Measurements from ENCODE around the gene AIMP2. TPM values are rescaled to one million over a fixed set of nuclear protein-coding genes. Genes with fewer than 3 reads are reported as not detected.
A peak's percentile ranks its signal among the peaks of the same experiment; 100 is the strongest.
"Not testable (repeated sequence)": the region's sequence is repeated elsewhere in the genome, so short reads cannot be mapped to it uniquely, and the experiment has no call there.

Gene AIMP2
- total and polyA plus RNA-seq, 5 experiments from 2014 or later = 12.6 to 23.9 (median 14.1) TPM

GRCh38 chr7:6028563-6028962, 19.5 kb downstream of the AIMP2 start:
- Mint-ChIP-seq H3K4me3 (no peak overlapping the region), H3K27ac (peak overlapping the region in 6 of 10 donors; percentile 8 to 61 (median 30)), H3K36me3 (peaks cover 7 to 72% (median 19%) of the 10 kb centered on the region in 3 donors), H3K9me3 (no peaks in the 10 kb centered on the region), H3K27me3 (no peaks in the 10 kb centered on the region), H3K4me1 (peaks cover 10 to 37% (median 32%) of the 10 kb centered on the region in 4 donors)
- POLR2A ChIA-PET = no interaction called here
- ATAC-seq = no peak
- DNase-seq = no peak

GRCh38 chr7:6030988-6031387, 21.9 kb downstream of the AIMP2 start, which contains the start of gene ANKRD61:
Gene ANKRD61 (plus strand): TSS chr7:6031376. CDS start chr7:6031376, 0 bp downstream.
- Mint-ChIP-seq H3K4me3 (peak within 1 kb of the TSS in 2 of 10 donors; percentile 5 to 6), H3K36me3 (peaks cover 0 to 86% (median 12%) of the 10 kb centered on the region in 3 donors), H3K27ac (peak within 1 kb of the TSS in 8 of 10 donors; percentile 43 to 76 (median 57)), H3K27me3 (no peaks in the 10 kb centered on the region), H3K4me1 (peaks cover 10 to 32% (median 27%) of the 10 kb centered on the region in 4 donors), H3K9me3 (no peaks in the 10 kb centered on the region)
- no peak for DNase-seq
- POLR2A ChIA-PET = interaction anchor here (0.6 kb wide), 1 partner anchor 398 kb away, joined by 3 read pairs; no protein-coding TSS in a partner anchor
- no peak for ATAC-seq

GRCh38 chr7:6031567-6031966, 22.5 kb downstream of the AIMP2 start:
- Mint-ChIP-seq H3K9me3 (no peaks in the 10 kb centered on the region), H3K27me3 (no peaks in the 10 kb centered on the region), H3K36me3 (peaks cover 0 to 88% (median 16%) of the 10 kb centered on the region in 3 donors), H3K27ac (peak overlapping the region in 7 of 10 donors; percentile 26 to 76 (median 60)), H3K4me1 (peaks cover 7 to 27% (median 22%) of the 10 kb centered on the region in 4 donors), H3K4me3 (peak overlapping the region in 2 of 10 donors; percentile 5 to 6)
- no peak for DNase-seq
- ATAC-seq = no peak
- POLR2A ChIA-PET = no interaction called here

GRCh38 chr7:6032167-6032566, 23.1 kb downstream of the AIMP2 start:
- H3K4me1 Mint-ChIP-seq = peaks cover 6 to 21% (median 16%) of the 10 kb centered on the region in 4 donors
- DNase-seq (no peak), ATAC-seq (no peak)
- peak overlapping the region in 3 of 10 donors; percentile 43 to 75 (median 62) for H3K27ac Mint-ChIP-seq
- no peaks in the 10 kb centered on the region for H3K27me3 Mint-ChIP-seq
- no peak overlapping the region for H3K4me3 Mint-ChIP-seq
- no peaks in the 10 kb centered on the region for H3K9me3 Mint-ChIP-seq
- H3K36me3 Mint-ChIP-seq = peaks cover 0 to 90% (median 15%) of the 10 kb centered on the region in 3 donors
- POLR2A ChIA-PET = interaction anchor here (0.6 kb wide), 1 partner anchor 14 kb away, joined by 5 read pairs; no protein-coding TSS in a partner anchor

GRCh38 chr7:6032641-6033040, 23.6 kb downstream of the AIMP2 start:
- no peaks in the 10 kb centered on the region for H3K9me3 Mint-ChIP-seq
- ATAC-seq (no peak), DNase-seq (no peak)
- H3K4me3 Mint-ChIP-seq = no peak overlapping the region
- peak overlapping the region in 4 of 10 donors; percentile 43 to 60 (median 46) for H3K27ac Mint-ChIP-seq
- peaks cover 0 to 90% (median 15%) of the 10 kb centered on the region in 3 donors for H3K36me3 Mint-ChIP-seq
- POLR2A ChIA-PET = interaction anchor here (0.6 to 1.1 kb wide), 3 partner anchors 12 to 34 kb away, joined by 3 to 5 read pairs (median 3); no protein-coding TSS in a partner anchor
- H3K27me3 Mint-ChIP-seq = no peaks in the 10 kb centered on the region
- peaks cover 6 to 17% (median 11%) of the 10 kb centered on the region in 4 donors for H3K4me1 Mint-ChIP-seq

GRCh38 chr7:6035165-6035564, 26.1 kb downstream of the AIMP2 start:
- Mint-ChIP-seq H3K27ac (no peak overlapping the region), H3K4me1 (peaks cover 6 to 17% (median 11%) of the 10 kb centered on the region in 4 donors), H3K36me3 (peaks cover 0 to 89% (median 13%) of the 10 kb centered on the region in 3 donors), H3K4me3 (no peak overlapping the region), H3K27me3 (no peaks in the 10 kb centered on the region), H3K9me3 (no peaks in the 10 kb centered on the region)
- POLR2A ChIA-PET = no interaction called here
- DNase-seq (no peak), ATAC-seq (no peak)

GRCh38 chr7:6035686-6036085, 26.6 kb downstream of the AIMP2 start:
- Mint-ChIP-seq H3K27me3 (no peaks in the 10 kb centered on the region), H3K36me3 (peaks cover 0 to 92% (median 13%) of the 10 kb centered on the region in 3 donors), H3K4me1 (peaks cover 6 to 17% (median 11%) of the 10 kb centered on the region in 4 donors), H3K27ac (no peak overlapping the region), H3K4me3 (no peak overlapping the region), H3K9me3 (no peaks in the 10 kb centered on the region)
- ATAC-seq (no peak), DNase-seq (no peak)
- POLR2A ChIA-PET = no interaction called here

GRCh38 chr7:6049780-6050179, 40.7 kb downstream of the AIMP2 start:
- DNase-seq = no peak
- POLR2A ChIA-PET = no interaction called here
- no peaks in the 10 kb centered on the region for H3K9me3 Mint-ChIP-seq
- ATAC-seq = no peak
- H3K4me3 Mint-ChIP-seq = no peak overlapping the region
- peaks cover 2 to 4% (median 3%) of the 10 kb centered on the region in 4 donors for H3K4me1 Mint-ChIP-seq
- H3K36me3 Mint-ChIP-seq = peaks cover 0 to 79% (median 9%) of the 10 kb centered on the region in 3 donors
- no peak overlapping the region for H3K27ac Mint-ChIP-seq
- H3K27me3 Mint-ChIP-seq = no peaks in the 10 kb centered on the region

- not testable (repeated sequence) for ATAC-seq, DNase-seq, H3K27me3 Mint-ChIP-seq, H3K4me3 Mint-ChIP-seq, H3K9me3 Mint-ChIP-seq
- POLR2A ChIA-PET = interaction anchor here (0.6 to 0.7 kb wide), 3 partner anchors 34 to 1986 kb away, joined by 3 to 5 read pairs (median 4); no protein-coding TSS in a partner anchor
- Mint-ChIP-seq H3K36me3 (peaks cover 0 to 74% (median 9%) of the 10 kb centered on the region in 3 donors), H3K27ac (peak overlapping the region in 2 of 10 donors; percentile 45 to 53), H3K4me1 (peaks cover 3 to 10% (median 6%) of the 10 kb centered on the region in 4 donors)
Measured at GRCh38 chr7:6051185-6051584, 42.1 kb downstream of the AIMP2 start.

GRCh38 chr7:6056616-6057015, 47.5 kb downstream of the AIMP2 start:
- Mint-ChIP-seq H3K4me1 (peaks cover 8 to 33% (median 26%) of the 10 kb centered on the region in 4 donors), H3K9me3 (no peaks in the 10 kb centered on the region), H3K27me3 (no peaks in the 10 kb centered on the region), H3K4me3 (peak overlapping the region in 1 of 10 donors; percentile 14), H3K36me3 (peaks cover 0 to 35% (median 0%) of the 10 kb centered on the region in 3 donors), H3K27ac (no peak overlapping the region)
- no peak for ATAC-seq
- DNase-seq = no peak
- POLR2A ChIA-PET = interaction anchor here (0.5 to 1.5 kb wide), 3 partner anchors 31 to 380 kb away, joined by 3 to 10 read pairs (median 4); no protein-coding TSS in a partner anchor

GRCh38 chr7:6057316-6058129, 48.5 kb downstream of the AIMP2 start:
- Mint-ChIP-seq H3K4me1 (peaks cover 8 to 33% (median 26%) of the 10 kb centered on the region in 4 donors), H3K27me3 (no peaks in the 10 kb centered on the region), H3K27ac (peak overlapping the region in 9 of 10 donors; percentile 13 to 98 (median 96)), H3K36me3 (peaks cover 0 to 26% (median 0%) of the 10 kb centered on the region in 3 donors), H3K9me3 (no peaks in the 10 kb centered on the region), H3K4me3 (peak overlapping the region; percentile 88 to 100 (median 98))
- POLR2A ChIA-PET = interaction anchor here (0.5 to 1.5 kb wide), 4 partner anchors 30 to 281 kb away, joined by 3 to 10 read pairs (median 4); no protein-coding TSS in a partner anchor
- ATAC-seq (no peak), DNase-seq (no peak)

- not testable (repeated sequence) for H3K9me3 Mint-ChIP-seq, DNase-seq, H3K27me3 Mint-ChIP-seq, H3K36me3 Mint-ChIP-seq, ATAC-seq
- POLR2A ChIA-PET = interaction anchor here (0.6 kb wide), 1 partner anchor 409 kb away, joined by 3 read pairs; no protein-coding TSS in a partner anchor
- Mint-ChIP-seq H3K27ac (peak overlapping the region in 1 of 10 donors; percentile 97), H3K4me3 (peak overlapping the region in 3 of 10 donors; percentile 97 to 100 (median 98)), H3K4me1 (peaks cover 8 to 31% (median 21%) of the 10 kb centered on the region in 4 donors)
Measured at GRCh38 chr7:6059941-6060340, 50.9 kb downstream of the AIMP2 start.
